Measurements from ENCODE around the gene TAF4B. TPM values are rescaled to one million over a fixed set of nuclear protein-coding genes. Genes with fewer than 3 reads are reported as not detected.

TAF4B gene
- total RNA-seq, 1 donor from 2014 or later: 13.4 TPM

DNA sequence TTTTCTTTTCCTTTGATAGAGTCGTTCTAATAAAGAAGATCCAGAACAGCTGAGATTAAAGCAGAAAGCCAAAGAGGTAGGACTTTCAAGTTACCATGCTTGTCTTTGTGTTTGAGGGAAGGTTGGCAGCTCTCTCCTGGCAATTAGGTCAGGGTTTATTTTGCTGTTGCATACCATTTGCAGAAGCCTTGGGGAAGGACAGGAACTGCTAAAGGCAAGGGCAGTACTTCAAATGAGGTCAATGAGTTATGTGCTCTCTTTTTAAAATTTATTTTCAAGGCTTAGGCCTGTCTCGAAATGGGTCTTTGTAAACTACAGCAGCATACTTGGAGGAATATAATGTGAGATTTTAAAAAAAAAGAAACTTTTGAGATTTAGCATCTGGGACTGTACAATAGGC is 108.9 kb downstream of the TAF4B start:
- no peak overlapping the region for H3K4me3 Mint-ChIP-seq
- no peaks in the 10 kb centered on the region for H3K4me1 Mint-ChIP-seq
- intact Hi-C loops (cut with micrococcal nuclease): loop anchor here (10.0 kb wide), 1 partner anchor 1460 kb away; no protein-coding TSS in a partner anchor
- CTCF ChIA-PET: interaction anchor here (1.2 kb wide), 1 partner anchor 415 kb away, joined by 4 read pairs; no protein-coding TSS in a partner anchor
- DNase-seq (no peak), ATAC-seq (ENCODE audit: low read depth) (no peak)
- no peaks in the 10 kb centered on the region for H3K9me3 Mint-ChIP-seq
- no peak for TF ChIP-seq CTCF (IDR thresholded peaks at IDR 0.05)
- no peak overlapping the region for H3K27ac Mint-ChIP-seq
- POLR2A ChIA-PET: no interaction called here
- no peaks in the 10 kb centered on the region for H3K27me3 Mint-ChIP-seq
- H3K36me3 Mint-ChIP-seq (ENCODE audit: low read depth): peaks cover 40% of the 10 kb centered on the region

- intact Hi-C loops (cut with micrococcal nuclease): loop anchor here (10.0 kb wide), 1 partner anchor 1461 kb away; no protein-coding TSS in a partner anchor
- POLR2A ChIA-PET: no interaction called here
- no peak for DNase-seq
Measured at GRCh38 chr18:26335571-26336487, 109.6 kb downstream of the TAF4B start.

GRCh38 chr18:26336572-26336971 is 110.3 kb downstream of the TAF4B start:
- CTCF ChIA-PET: interaction anchor here (1.3 kb wide), 2 partner anchors 415 to 1025 kb away, joined by 3 to 4 read pairs; no protein-coding TSS in a partner anchor
- POLR2A ChIA-PET: no interaction called here
- Mint-ChIP-seq H3K9me3 (no peaks in the 10 kb centered on the region), H3K27ac (no peak overlapping the region), H3K4me1 (no peaks in the 10 kb centered on the region), H3K4me3 (no peak overlapping the region), H3K27me3 (no peaks in the 10 kb centered on the region), H3K36me3 (ENCODE audit: low read depth) (peaks cover 46% of the 10 kb centered on the region)
- intact Hi-C loops (cut with micrococcal nuclease): loop anchor here (10.0 kb wide), 1 partner anchor 1462 kb away; no protein-coding TSS in a partner anchor
- DNase-seq (no peak), ATAC-seq (ENCODE audit: low read depth) (no peak)
- no peak for TF ChIP-seq CTCF (IDR thresholded peaks at IDR 0.05)

More at GRCh38 chr18:26335571-26336487, 109.6 kb downstream of the TAF4B start:
- Mint-ChIP-seq H3K27ac (no peak overlapping the region), H3K27me3 (no peaks in the 10 kb centered on the region), H3K4me1 (no peaks in the 10 kb centered on the region), H3K9me3 (no peaks in the 10 kb centered on the region), H3K36me3 (ENCODE audit: low read depth) (peaks cover 40% of the 10 kb centered on the region), H3K4me3 (no peak overlapping the region)
- CTCF ChIA-PET: interaction anchor here (1.2 to 1.3 kb wide), 2 partner anchors 414 to 416 kb away, joined by 3 to 4 read pairs; no protein-coding TSS in a partner anchor
- ATAC-seq (ENCODE audit: low read depth): no peak
- no peak for TF ChIP-seq CTCF (IDR thresholded peaks at IDR 0.05)

DNA sequence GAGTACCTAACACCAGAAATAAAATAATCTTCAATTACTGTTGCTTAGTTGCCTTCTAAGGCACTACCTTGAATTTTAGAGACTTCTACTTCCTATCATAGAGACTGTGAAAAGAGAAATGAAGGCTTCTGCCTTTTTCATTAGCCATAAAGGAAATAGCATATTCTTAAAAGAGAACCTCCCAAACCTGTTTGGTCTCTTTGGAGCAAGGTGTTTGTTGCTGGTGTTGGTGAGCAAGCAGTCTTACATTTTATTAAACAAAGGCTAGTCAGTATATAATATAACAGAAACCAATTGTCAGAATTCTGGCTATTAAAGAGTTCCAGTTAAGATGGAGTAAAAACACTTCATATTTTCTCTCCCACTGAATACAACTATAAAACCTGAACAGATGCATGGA is 116.4 kb downstream of the TAF4B start:
- CTCF ChIA-PET: no interaction called here

More for the DNA sequence above, 116.4 kb downstream of the TAF4B start:
- H3K9me3 Mint-ChIP-seq: peaks cover 16% of the 10 kb centered on the region
- TF ChIP-seq CTCF (IDR thresholded peaks at IDR 0.05): no peak
- no peaks in the 10 kb centered on the region for H3K4me1 Mint-ChIP-seq
- DNase-seq (no peak), ATAC-seq (ENCODE audit: low read depth) (no peak)
- POLR2A ChIA-PET: no interaction called here
- no peaks in the 10 kb centered on the region for H3K27me3 Mint-ChIP-seq
- peaks cover 70% of the 10 kb centered on the region for H3K36me3 Mint-ChIP-seq (ENCODE audit: low read depth)
- intact Hi-C loops (cut with micrococcal nuclease): no loop called here
- no peak overlapping the region for H3K27ac Mint-ChIP-seq
- H3K4me3 Mint-ChIP-seq: no peak overlapping the region
